Neuron (in vitro differentiated cells): ENCODE results near the gene CRYBB2.
"Not testable (repeated sequence)": the region's sequence is repeated elsewhere in the genome, so short reads cannot be mapped to it uniquely, and the experiment has no call there.

ENCODE experiments used
- H2AFZ ChIP-seq: one replicate; pipeline ENCODE4 v1.6.1; 2013; ENCODE audit warnings: low read depth, mild to moderate bottlenecking, inconsistent platforms, low read length, moderate library complexity
- H3K27me3 ChIP-seq: one replicate; pipeline ENCODE4 v1.6.1; 2013; ENCODE audit warnings: low read length; ENCODE audit not compliant: insufficient read depth
- H3K36me3 ChIP-seq: one replicate; pipeline ENCODE4 v1.6.1; 2013; ENCODE audit warnings: low read length; ENCODE audit not compliant: insufficient read depth
- H3K4me1 ChIP-seq: one replicate; pipeline ENCODE4 v1.6.1; 2013; ENCODE audit warnings: low read length; ENCODE audit not compliant: insufficient read depth
- H3K4me3 ChIP-seq: 2 replicates; pipeline ENCODE4 v1.5.1; 2013; ENCODE audit warnings: mild to moderate bottlenecking, low read length, moderate library complexity
- H3K9me3 ChIP-seq: one replicate; pipeline ENCODE4 v1.6.1; 2013; ENCODE audit warnings: low read length

CRYBB2 gene, protein sequence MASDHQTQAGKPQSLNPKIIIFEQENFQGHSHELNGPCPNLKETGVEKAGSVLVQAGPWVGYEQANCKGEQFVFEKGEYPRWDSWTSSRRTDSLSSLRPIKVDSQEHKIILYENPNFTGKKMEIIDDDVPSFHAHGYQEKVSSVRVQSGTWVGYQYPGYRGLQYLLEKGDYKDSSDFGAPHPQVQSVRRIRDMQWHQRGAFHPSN

DNA sequence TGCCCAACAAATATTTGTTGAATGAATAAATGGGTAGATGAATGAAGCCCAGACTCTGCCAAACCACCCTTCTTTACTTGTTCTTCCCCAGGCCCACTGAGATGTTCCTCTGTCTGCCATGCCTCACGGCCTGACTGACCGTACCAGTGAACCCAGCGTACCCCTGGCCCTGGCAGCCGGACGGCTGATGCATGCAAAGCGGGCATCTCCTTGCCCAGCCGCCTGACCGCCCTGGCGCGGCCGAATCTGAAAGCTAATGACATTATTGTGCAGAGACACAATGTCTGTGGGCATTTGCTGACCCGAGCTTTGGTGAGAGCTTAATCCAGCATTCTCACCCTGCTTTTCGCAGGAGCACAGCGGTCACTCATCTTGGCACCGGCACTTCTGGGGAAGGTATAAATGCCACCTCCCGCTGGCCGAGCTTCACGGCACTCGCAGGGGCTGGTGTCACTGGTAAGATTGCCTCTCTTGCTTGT, at the start of gene CRYBB2:
TSS of gene CRYBB2 (plus strand) at position 429 of the 479 bp plus-strand sequence. CDS start 1,791 bp downstream, outside the sequence.
- H3K9me3 ChIP-seq = no peaks in the 10 kb centered on the region
- no peak within 1 kb of the TSS for H2AFZ ChIP-seq
- H3K36me3 ChIP-seq = no peaks in the 10 kb centered on the region
- H3K4me1 ChIP-seq = no peaks in the 10 kb centered on the region
- H3K4me3 ChIP-seq = no peak within 1 kb of the TSS
- no peaks in the 10 kb centered on the region for H3K27me3 ChIP-seq

DNA sequence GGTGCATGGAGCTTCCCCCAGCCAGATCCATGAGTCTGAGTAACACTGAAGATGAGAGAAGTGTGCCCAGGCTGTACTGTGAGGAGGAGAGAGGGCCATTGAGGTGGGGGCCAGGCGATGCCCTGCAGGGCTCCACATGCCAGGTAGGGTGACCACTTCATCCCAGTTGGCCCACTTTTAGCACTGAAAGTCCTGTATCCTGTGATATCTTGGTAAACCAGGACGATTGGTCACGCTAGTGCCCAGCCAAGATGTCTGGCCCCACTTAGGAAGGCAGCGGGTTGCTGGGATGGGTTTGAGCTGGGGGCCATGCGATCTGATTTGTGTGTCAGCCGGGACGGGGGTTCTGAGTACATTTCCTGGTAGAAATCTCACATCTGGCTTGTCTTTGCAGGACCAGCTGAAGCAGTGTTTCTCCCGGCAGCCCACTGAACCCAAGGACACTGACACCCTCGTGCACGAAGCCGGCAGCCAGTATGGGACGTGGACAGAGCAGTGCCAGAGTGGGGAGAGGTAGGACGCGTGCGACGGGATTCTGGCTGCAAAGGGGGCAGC, 48.9 kb upstream of the CRYBB2 start:
- Histone ChIP-seq H3K4me3 (no peak overlapping the region), H3K9me3 (no peaks in the 10 kb centered on the region), H3K27me3 (no peaks in the 10 kb centered on the region), H3K4me1 (no peaks in the 10 kb centered on the region), H2AFZ (no peak overlapping the region), H3K36me3 (peaks cover 8% of the 10 kb centered on the region)

DNA sequence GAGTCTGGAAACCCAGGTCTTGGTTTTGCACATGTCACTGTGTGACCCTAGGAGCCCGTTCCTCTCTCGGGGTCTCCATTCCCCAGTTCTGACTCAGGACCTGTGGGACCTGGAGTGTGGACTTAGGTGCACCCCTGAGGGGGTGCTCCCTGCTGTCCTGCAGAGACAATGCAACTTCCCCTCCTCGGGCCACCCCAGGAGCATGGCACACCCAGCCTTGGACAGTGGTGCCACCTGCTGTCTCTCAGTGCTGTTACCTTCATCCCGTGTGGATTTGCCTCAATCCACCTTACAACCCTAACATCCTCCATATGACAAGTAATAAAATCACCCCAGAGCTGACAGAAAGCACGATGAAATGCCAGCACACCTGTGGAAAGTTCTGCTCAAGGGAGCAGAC, 47.3 kb upstream of the CRYBB2 start:
- no peak overlapping the region for H3K4me3 ChIP-seq
- peaks cover 16% of the 10 kb centered on the region for H3K36me3 ChIP-seq
- no peak overlapping the region for H2AFZ ChIP-seq
- no peaks in the 10 kb centered on the region for H3K27me3 ChIP-seq
- no peaks in the 10 kb centered on the region for H3K4me1 ChIP-seq
- H3K9me3 ChIP-seq = no peaks in the 10 kb centered on the region

DNA sequence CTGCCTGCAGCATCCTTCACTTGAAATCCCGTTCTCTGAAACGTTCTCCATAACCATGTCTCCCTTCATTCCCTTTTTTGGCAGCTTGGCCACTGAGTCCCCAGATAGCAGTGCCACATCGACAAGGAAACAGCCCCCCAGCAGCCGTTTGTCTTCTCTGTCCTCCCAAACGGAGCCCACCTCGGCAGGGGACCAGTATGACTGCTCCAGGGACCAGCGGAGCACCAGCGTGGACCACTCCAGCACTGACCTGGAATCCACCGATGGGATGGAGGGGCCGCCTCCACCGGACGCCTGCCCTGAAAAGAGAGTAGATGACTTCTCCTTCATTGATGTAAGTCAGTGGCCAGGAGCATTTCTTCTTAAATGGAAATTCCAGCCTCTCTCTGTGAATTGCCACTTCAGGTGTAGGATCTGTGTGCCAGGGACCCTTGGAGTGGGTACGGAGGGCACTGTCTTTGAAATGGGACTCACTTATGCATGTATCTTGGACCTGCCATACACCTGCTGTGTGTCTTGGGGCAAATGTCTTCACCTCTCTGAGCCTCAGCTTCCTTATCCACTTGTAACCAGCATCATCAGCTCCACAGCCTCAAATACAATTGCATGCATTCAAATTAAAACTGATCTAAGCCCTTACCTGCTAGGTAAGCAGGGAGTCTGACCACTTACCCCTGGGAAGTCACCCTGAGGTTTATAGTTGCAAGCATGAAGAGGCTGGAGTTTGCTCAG, 45.1 kb upstream of the CRYBB2 start:
- H3K27me3 ChIP-seq = no peaks in the 10 kb centered on the region
- H3K9me3 ChIP-seq = no peaks in the 10 kb centered on the region
- H3K4me3 ChIP-seq = no peak overlapping the region
- H2AFZ ChIP-seq = no peak overlapping the region
- peaks cover 16% of the 10 kb centered on the region for H3K36me3 ChIP-seq
- no peaks in the 10 kb centered on the region for H3K4me1 ChIP-seq

DNA sequence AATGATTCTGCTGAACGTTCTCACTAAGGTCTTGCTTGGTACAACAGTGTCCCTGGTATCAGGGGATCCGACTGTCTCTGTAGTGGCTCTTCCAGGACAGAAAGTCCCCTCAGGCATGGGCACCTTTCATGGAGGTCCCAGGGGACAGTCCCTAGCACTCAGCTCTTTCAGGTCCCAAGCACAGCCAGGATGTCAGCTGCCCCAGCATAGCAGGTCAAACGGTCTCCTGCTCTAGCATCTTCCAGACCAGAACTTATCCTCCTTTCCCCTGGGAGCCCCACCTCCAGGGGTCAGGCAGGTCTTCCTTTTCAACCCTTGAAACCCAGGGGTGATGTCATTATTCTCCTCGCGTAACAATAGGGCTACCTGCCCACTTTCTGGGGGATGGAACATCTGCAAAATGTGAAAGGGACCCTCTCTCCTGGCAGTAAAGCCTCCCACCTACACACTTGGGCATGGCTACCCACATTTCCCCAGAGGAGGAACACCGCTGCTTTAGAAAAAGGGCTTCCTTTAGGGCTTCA, 44.5 kb upstream of the CRYBB2 start:
- Histone ChIP-seq H3K36me3 (peaks cover 19% of the 10 kb centered on the region), H3K27me3 (no peaks in the 10 kb centered on the region), H2AFZ (no peak overlapping the region)

DNA sequence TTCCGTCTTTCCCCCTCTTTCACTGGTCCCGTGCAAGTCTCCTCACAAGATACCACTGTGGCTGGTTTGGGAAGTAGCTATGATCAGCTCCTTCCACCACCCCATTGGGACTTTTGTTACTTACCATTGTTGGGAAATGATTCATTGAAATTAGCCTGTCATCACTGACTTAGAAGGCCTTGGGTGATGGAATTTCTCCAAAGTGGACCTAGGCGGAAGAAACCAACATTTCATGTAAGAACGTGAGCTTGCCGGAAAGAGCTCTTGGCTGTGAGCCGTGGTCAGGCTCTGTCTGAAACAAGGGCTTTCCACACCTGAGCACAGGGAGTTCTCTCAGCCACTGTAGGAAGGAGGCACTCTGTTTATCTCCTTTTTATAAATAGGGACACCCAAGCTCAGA, 43.3 kb upstream of the CRYBB2 start:
- Histone ChIP-seq H3K4me1 (no peaks in the 10 kb centered on the region), H3K36me3 (peaks cover 21% of the 10 kb centered on the region), H3K4me3 (no peak overlapping the region)

More for the DNA sequence above, 44.5 kb upstream of the CRYBB2 start:
- Histone ChIP-seq H3K4me1 (no peaks in the 10 kb centered on the region), H3K9me3 (peaks cover 3% of the 10 kb centered on the region), H3K4me3 (no peak overlapping the region)

DNA sequence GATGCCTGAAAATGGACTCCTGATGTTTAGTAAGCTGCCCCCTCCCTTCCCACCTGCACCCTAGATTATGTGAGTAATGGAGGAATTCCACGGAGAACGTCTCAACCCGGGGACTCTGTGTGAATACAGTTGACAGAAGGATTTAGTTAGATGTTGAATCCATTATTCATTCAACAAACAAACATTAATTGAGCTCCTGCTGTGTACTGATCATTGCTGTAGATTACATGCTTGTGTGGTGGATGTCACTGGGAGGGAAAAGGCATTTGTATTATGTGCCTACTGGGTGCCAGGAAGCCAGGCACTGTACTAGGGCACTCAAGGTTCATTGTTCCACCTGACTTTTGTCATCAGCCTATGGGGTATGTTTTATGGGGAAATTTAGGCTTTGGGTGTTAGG, 42.6 kb upstream of the CRYBB2 start:
- no peak overlapping the region for H3K4me3 ChIP-seq
- H3K4me1 ChIP-seq = no peaks in the 10 kb centered on the region
- no peak overlapping the region for H2AFZ ChIP-seq
- H3K27me3 ChIP-seq = no peaks in the 10 kb centered on the region
- H3K9me3 ChIP-seq = peaks cover 4% of the 10 kb centered on the region
- H3K36me3 ChIP-seq = peaks cover 21% of the 10 kb centered on the region

More for the DNA sequence above, 43.3 kb upstream of the CRYBB2 start:
- H2AFZ ChIP-seq = no peak overlapping the region
- no peaks in the 10 kb centered on the region for H3K27me3 ChIP-seq
- peaks cover 4% of the 10 kb centered on the region for H3K9me3 ChIP-seq

DNA sequence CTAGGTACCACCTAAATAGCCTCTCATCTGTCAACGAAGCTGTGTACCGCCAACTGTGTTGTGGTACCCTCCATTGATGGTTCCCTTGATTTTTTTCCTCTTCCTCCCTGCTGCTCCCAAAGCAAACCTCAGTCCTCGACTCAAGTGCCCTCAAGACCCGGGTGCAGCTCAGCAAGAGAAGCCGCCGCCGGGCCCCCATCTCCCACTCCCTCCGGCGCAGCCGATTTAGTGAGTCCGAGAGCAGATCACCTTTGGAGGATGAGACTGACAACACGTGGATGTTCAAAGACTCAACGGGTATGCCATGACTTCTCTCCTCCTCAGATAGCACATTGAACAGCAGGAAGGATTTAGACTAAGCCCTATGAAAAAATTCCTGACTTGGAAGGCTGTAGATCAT, 42.2 kb upstream of the CRYBB2 start:
- H3K27me3 ChIP-seq = no peaks in the 10 kb centered on the region
- H3K4me3 ChIP-seq = no peak overlapping the region
- no peaks in the 10 kb centered on the region for H3K4me1 ChIP-seq
- H3K36me3 ChIP-seq = peaks cover 21% of the 10 kb centered on the region
- no peak overlapping the region for H2AFZ ChIP-seq
- peaks cover 4% of the 10 kb centered on the region for H3K9me3 ChIP-seq

DNA sequence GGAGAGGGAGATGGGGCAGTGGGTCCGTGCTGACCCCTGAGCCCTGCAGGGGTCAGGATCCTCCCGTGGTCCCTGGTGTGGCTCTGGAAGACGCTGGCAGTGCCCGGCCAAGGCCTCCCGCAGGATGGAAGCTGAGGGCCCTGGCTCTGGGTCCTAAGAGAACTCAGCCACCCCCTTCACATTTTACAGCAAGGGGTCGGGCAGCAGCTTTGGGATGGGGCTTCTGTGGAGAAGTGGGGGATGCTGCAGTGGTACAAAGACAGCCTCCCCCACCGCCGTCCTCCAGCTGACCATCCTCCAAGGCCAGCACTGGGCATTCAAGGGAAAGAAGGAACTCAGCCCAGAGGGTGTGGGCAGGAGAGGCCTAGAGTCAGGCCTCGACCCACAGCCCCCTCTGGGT, 41.5 kb upstream of the CRYBB2 start:
- Histone ChIP-seq H3K4me1 (no peaks in the 10 kb centered on the region), H3K36me3 (peaks cover 21% of the 10 kb centered on the region), H2AFZ (no peak overlapping the region), H3K27me3 (no peaks in the 10 kb centered on the region), H3K9me3 (peaks cover 4% of the 10 kb centered on the region), H3K4me3 (no peak overlapping the region)

DNA sequence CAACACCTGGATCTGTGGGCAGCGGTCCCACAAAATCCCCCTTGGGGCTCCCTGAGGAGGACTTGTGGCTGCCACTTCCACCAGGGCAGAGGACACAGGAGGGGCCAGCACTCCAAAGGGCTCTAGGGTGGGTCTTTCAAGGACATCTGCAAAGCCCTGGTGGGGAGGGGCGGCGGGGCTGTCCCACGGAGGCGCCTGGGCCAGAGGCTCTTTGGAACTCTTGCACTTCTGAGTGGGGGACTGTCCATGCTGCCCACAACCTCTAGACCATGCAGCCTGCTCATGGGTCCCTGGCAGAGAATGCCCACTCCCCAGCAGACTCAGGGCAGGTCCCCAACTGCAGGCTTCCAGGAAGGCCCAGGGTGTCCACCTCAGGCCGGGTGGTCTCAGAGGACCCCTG, 41.1 kb upstream of the CRYBB2 start:
- H2AFZ ChIP-seq, H3K9me3 ChIP-seq, H3K4me3 ChIP-seq, H3K27me3 ChIP-seq, H3K4me1 ChIP-seq: not testable (repeated sequence)
- peaks cover 21% of the 10 kb centered on the region for H3K36me3 ChIP-seq

DNA sequence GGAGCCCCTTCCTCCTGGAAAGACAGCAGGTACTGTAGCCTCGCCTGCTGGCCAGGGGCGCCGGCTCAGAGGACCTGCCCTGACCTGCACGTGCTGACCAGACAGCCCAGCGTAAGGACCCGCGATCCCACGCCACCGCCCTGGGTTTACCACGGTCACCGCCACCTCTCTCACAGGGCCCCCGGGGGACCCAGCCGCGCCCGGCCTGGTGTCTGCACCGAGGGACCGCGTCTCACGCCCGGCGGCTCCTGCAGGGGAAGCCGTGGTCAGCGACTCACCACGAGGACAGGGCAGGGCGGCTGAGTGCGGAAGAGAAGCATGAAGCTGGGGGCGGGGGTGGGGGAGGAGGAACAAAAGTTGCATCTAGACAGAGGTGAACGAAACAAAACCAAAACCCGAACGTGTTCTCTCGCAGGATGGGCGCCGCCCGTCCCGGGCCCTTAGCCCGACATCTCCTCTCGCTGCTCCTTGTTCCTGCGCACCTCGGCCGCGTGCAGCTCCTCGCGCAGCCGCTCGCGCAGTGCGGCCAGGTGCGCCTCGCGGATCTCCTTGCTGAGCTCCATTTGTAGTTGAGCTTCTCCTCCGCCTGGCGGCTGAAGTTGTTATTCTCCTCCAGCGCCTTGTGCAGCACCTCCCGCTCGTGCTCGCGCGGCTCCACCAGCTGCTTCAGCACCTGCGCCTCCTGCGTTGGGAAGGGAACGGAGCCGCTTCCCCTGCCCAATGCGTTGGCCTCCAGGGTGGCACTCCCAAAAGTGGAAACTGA, 40.4 kb upstream of the CRYBB2 start:
- H3K36me3 ChIP-seq = peaks cover 21% of the 10 kb centered on the region

DNA sequence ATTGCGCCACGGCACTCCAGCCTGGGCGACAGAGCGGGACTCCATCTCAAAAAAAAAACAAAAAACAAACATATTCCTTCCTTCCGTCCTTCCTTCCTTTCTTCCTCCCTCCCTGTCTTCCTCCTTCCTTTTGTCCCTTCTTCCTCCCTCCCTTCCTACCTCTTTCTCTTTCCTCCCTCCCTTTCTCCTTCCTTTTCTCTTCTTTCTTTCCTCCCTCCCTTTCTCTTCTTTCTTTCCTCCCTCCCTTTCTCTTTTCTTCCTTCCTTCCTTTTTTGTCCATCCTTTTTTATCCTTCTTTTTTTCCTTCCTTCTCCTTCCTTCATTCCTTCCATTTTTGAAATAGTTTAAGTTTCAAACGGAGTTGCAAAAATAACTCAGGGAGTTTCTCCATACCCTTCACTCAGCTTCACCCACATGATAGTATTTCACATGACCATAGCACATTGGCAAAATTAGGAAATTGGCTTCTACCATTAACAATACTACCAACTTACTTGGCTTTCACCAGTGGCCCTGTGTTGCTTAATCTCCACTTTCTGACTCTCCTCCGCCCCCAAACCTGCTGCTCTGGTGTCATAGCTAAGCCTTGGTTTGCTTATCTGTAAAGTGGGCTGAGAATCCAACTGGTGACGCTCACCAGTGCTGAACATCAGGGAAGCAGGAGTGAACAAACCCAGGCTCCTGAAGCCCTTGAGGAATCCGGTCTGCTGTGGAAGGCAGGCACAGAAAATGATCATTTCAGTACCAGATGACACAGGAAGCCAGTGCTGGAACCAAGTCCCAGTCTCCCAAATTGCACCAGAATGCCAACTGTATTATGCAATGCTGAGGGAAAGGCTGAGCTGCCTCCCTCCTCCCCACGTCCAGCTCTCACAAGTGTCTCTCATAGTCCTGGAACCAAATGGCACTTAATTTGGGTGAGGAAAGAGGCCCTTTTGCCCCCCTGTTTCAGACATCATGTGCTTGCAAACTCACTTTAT, 37.0 kb upstream of the CRYBB2 start:
- H2AFZ ChIP-seq = no peak overlapping the region
- H3K9me3 ChIP-seq = peaks cover 4% of the 10 kb centered on the region
- H3K36me3 ChIP-seq = peaks cover 25% of the 10 kb centered on the region
- no peak overlapping the region for H3K4me3 ChIP-seq
- H3K27me3 ChIP-seq = no peaks in the 10 kb centered on the region
- H3K4me1 ChIP-seq = no peaks in the 10 kb centered on the region

More for the DNA sequence above, 40.4 kb upstream of the CRYBB2 start:
- H3K4me1 ChIP-seq, H3K4me3 ChIP-seq, H3K27me3 ChIP-seq, H3K9me3 ChIP-seq, H2AFZ ChIP-seq: not testable (repeated sequence)
